Activated CD8-positive, alpha-beta T cell treated with anti-CD3 and anti-CD28 coated beads, Interleukin-2, amount 10 ng/mL, durations not matched to agents 7 days and 5 days (primary cell): ENCODE measurements around the gene KIAA1328. TPM values are rescaled to one million over a fixed set of nuclear protein-coding genes. Genes with fewer than 3 reads are reported as not detected.
"Not testable (repeated sequence)": the region's sequence is repeated elsewhere in the genome, so short reads cannot be mapped to it uniquely, and the experiment has no call there.

Source experiments
- ATAC-seq: fragments of 150-1000 bp; cut with Tn5 transposase; one replicate; pipeline ENCODE4 v1.10.0; 2021; ENCODE audit warnings: moderate library complexity
- CTCF ChIA-PET: fragments of 350-600 bp; sonication (Branson Sonifier 250); formaldehyde crosslinking; loops from one replicate; lab custom pipeline; 2021; ENCODE audit warnings: antibody characterized with exemption; lab: Charles Lee
- POLR2A ChIA-PET: fragments of 350-600 bp; sonication (Branson Sonifier 250); formaldehyde crosslinking; loops from one replicate; lab custom pipeline; 2021; ENCODE audit warnings: antibody characterized with exemption; lab: Charles Lee
- DNase-seq: peaks from one replicate; pipeline ENCODE4 v3.0.0-alpha.2; 2020
- H3K27ac Mint-ChIP-seq: one replicate; pipeline ENCODE4 v1.8.0; 2021; ENCODE audit warnings: mild to moderate bottlenecking, mixed read lengths
- H3K27me3 Mint-ChIP-seq: one replicate; pipeline ENCODE4 v1.8.0; 2021; ENCODE audit warnings: low read depth, mixed read lengths
- H3K36me3 Mint-ChIP-seq: one replicate; pipeline ENCODE4 v1.8.0; 2021; ENCODE audit warnings: low read depth, mixed read lengths
- H3K4me1 Mint-ChIP-seq: one replicate; pipeline ENCODE4 v1.8.0; 2021; ENCODE audit warnings: low read depth, mixed read lengths
- H3K4me3 Mint-ChIP-seq: one replicate; pipeline ENCODE4 v1.8.0; 2021; ENCODE audit warnings: mild to moderate bottlenecking, mixed read lengths
- H3K9me3 Mint-ChIP-seq: one replicate; pipeline ENCODE4 v1.8.0; 2022; ENCODE audit warnings: mixed read lengths; ENCODE audit not compliant: insufficient read depth
- total RNA-seq, 2 experiments: library from RNA; stranded (reverse); gene quantifications; one replicate each; pipeline ENCODE4 v1.2.3, GENCODE V29; 2021

Gene KIAA1328
- total RNA-seq, 2 experiments from 2014 or later, result 8.4 to 8.7 TPM

DNA sequence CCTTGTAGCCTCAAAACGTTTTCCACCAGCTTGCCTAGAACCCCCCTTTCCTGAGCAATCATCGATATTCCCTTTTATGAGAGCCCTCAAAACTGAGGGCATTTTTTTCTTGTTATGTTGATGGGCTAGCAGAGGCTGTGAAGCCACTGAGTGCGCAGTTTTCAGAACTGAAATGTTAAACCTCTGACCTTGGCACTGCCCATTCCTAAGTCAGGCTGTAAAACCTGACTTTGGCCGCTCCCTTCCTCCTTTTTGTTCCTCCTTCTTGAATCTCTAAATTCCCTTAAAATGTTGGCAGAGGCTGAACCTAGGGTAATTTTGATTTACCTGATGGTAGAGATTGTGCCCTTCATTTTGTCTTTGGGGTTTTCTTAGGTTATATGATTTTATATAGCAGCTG is 334.2 kb downstream of the KIAA1328 start:
- Mint-ChIP-seq H3K4me1 (no peaks in the 10 kb centered on the region), H3K36me3 (no peaks in the 10 kb centered on the region), H3K27me3 (no peaks in the 10 kb centered on the region), H3K9me3 (no peaks in the 10 kb centered on the region), H3K27ac (no peak overlapping the region), H3K4me3 (no peak overlapping the region)
- ChIA-PET CTCF (no interaction called here), POLR2A (no interaction called here)
- ATAC-seq, result no peak
- no peak for DNase-seq

DNA sequence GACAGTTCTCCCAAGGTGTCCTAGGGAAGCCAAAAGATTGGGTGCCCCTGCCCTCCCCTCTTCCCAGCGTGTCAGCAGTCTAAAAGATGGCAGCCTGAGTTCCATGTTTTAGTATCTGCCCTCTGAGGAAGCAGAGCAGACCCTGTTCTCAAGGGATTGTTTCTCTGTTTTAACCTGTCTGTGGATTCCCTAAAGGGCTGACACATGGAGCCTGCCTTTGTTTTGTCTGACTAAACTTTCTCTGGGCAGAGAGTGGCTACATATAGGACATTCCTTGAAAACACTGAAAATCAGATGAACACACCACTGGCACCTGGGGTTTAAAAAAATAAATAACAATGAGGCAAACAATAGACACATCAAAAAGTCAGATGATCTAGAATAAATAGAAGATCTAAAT is 337.6 kb downstream of the KIAA1328 start:
- Mint-ChIP-seq H3K4me1 (no peaks in the 10 kb centered on the region), H3K4me3 (no peak overlapping the region), H3K27ac (no peak overlapping the region), H3K27me3 (no peaks in the 10 kb centered on the region), H3K36me3 (no peaks in the 10 kb centered on the region), H3K9me3 (no peaks in the 10 kb centered on the region)
- no peak for DNase-seq
- no peak for ATAC-seq
- CTCF ChIA-PET, result no interaction called here
- POLR2A ChIA-PET, result no interaction called here

DNA sequence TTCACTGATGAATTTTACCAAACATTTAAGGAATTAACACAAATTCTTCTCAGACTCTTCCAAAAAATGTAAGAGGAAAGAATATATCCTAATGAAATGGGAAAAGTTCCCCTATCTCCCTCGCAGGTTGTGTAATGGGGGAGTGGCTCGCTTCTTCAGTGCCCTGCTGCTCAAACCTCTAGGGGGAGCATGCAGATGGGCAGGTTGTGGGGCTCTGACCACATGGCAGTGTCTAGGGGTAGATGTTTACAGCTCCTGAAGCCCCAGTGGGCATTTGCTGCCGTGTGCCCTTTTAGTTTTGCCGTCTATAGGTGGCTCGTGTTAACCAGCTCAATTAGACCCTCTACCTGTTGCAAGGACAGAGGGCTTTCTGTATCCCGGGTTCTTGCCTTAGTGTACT is 338.0 kb downstream of the KIAA1328 start:
- H3K27ac Mint-ChIP-seq, ATAC-seq, H3K4me1 Mint-ChIP-seq, H3K27me3 Mint-ChIP-seq, H3K36me3 Mint-ChIP-seq, H3K9me3 Mint-ChIP-seq, POLR2A ChIA-PET, DNase-seq, H3K4me3 Mint-ChIP-seq, CTCF ChIA-PET: not testable (repeated sequence)

DNA sequence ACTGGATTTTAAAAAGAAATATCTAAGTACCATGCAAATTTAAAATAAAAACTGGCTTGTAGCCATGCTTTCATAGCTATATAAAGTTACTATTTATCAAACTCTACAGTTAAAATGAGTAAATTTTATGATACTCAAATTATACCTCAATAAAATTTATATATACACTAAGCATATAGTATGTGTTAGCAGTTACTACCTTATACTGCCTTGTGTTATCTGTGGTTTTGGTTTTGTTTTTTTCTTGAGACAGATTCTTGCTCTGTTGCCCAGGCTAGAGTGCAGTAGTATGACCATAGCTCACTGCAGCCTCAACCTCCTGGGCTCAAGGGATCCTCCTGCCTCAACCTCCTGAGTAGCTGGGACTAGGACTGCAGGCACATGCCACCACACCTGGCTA is 342.1 kb downstream of the KIAA1328 start:
- DNase-seq (no peak), ATAC-seq (no peak)
- Mint-ChIP-seq H3K4me3 (no peak overlapping the region), H3K36me3 (no peaks in the 10 kb centered on the region), H3K27me3 (no peaks in the 10 kb centered on the region), H3K9me3 (no peaks in the 10 kb centered on the region), H3K27ac (no peak overlapping the region), H3K4me1 (no peaks in the 10 kb centered on the region)
- CTCF ChIA-PET, result no interaction called here
- POLR2A ChIA-PET, result no interaction called here

DNA sequence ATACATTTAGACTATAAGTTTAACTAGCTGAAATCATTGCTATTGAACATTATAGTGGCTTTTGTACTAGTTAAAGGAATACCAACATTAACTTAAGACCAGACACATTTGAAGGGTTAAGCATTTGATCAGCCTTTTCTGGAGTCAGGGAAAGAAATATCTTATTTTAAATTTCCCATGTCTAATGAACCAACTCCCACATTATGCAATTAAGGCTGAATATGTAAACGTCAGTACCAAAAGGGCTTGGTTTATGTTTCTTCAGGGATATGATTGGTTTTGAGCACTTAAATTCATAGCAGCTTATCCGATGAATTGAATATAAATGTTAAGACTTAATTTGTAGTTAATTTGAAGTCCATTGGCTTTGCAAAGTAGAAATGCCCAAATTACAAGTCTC is 344.5 kb downstream of the KIAA1328 start:
- Mint-ChIP-seq H3K27ac (no peak overlapping the region), H3K36me3 (no peaks in the 10 kb centered on the region), H3K9me3 (no peaks in the 10 kb centered on the region), H3K4me1 (no peaks in the 10 kb centered on the region), H3K27me3 (no peaks in the 10 kb centered on the region), H3K4me3 (no peak overlapping the region)
- ATAC-seq (no peak), DNase-seq (no peak)
- CTCF ChIA-PET, result no interaction called here
- POLR2A ChIA-PET, result no interaction called here

DNA sequence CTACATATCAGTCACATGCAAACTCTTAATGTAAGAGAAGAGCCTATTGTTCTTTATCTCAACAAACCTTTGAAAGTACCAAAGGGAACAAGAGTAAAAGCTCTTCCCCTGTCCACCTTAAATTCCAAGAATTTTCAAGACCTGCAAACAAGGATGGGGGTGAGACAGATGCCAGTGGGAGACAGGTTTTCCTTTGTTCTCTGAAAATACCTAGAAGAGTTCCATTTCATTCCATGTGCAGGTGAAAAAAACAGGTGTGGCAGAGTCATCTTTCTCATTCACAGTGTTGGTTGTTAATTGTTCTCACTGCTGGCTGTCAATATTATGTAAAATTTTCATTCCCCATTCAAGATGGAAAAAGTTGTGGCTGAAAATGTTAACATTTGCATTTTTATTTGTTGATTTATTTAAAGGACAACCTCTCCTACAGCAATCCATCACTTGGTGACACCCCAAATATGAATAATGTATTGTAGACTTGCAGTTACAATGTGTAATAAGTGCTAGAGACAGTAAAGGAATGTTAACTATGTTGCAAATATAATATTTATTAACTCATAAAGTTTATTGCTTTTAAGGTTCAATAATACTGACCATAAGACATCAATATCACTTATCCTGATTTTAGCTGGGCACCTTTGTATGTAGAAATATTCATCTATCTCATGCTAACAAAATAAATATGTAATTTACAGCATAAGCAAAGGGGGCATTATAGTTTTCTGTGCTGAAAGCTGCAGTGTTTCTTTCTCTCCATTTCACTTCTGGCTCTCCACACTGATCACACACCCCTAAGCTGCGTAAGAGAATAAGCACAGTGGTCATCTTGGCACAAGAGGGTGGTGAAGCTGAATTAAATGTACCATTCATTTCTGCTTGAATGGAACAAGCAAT is 347.0 kb downstream of the KIAA1328 start:
- POLR2A ChIA-PET, result no interaction called here
- DNase-seq (no peak), ATAC-seq (no peak)
- Mint-ChIP-seq H3K36me3 (no peaks in the 10 kb centered on the region), H3K4me3 (no peak overlapping the region), H3K4me1 (no peaks in the 10 kb centered on the region), H3K27ac (no peak overlapping the region), H3K27me3 (no peaks in the 10 kb centered on the region), H3K9me3 (no peaks in the 10 kb centered on the region)
- CTCF ChIA-PET, result no interaction called here

DNA sequence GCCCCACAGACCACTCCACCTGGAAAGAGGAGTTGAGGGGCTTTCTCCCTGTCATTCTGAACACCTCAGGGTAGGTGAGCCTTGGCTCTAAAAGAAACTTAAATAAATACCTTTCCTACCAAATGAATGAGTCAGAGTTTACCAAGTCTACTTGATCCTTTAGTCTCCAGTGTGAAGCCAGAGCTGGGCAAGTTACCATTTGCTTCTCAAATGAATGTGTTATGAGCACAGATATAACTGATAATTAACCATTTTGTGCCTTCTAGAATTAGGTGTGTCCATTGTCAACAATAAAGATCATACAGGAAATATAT is 347.7 kb downstream of the KIAA1328 start:
- Mint-ChIP-seq H3K27ac (no peak overlapping the region), H3K4me3 (no peak overlapping the region), H3K9me3 (no peaks in the 10 kb centered on the region), H3K27me3 (no peaks in the 10 kb centered on the region), H3K36me3 (no peaks in the 10 kb centered on the region), H3K4me1 (no peaks in the 10 kb centered on the region)
- ChIA-PET CTCF (no interaction called here), POLR2A (no interaction called here)
- ATAC-seq, result no peak
- DNase-seq, result no peak

DNA sequence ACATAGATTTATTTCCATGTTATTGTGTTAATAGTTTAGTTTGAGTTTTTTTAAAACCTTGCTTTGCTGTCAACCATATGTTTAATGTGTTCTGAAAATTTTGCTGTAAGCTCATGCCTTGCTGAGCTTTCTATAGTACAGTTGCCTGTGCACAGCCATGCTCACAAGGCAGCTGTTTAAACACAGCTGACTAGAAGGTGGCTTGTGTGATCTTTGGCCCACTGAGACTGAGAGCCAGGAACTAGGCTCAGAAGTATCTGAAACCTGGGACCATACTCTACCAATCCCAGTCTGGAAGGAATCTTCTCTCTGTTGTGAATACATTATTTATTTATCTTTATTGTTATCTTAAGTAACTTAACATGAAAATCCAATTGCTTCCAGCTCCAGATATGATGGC is 350.5 kb downstream of the KIAA1328 start:
- DNase-seq (no peak), ATAC-seq (no peak)
- H3K36me3 Mint-ChIP-seq, result no peaks in the 10 kb centered on the region
- CTCF ChIA-PET, result no interaction called here
- no peaks in the 10 kb centered on the region for H3K27me3 Mint-ChIP-seq
- H3K4me1 Mint-ChIP-seq, result no peaks in the 10 kb centered on the region
- POLR2A ChIA-PET, result no interaction called here
- H3K27ac Mint-ChIP-seq, result no peak overlapping the region
- H3K9me3 Mint-ChIP-seq, result no peaks in the 10 kb centered on the region
- no peak overlapping the region for H3K4me3 Mint-ChIP-seq

DNA sequence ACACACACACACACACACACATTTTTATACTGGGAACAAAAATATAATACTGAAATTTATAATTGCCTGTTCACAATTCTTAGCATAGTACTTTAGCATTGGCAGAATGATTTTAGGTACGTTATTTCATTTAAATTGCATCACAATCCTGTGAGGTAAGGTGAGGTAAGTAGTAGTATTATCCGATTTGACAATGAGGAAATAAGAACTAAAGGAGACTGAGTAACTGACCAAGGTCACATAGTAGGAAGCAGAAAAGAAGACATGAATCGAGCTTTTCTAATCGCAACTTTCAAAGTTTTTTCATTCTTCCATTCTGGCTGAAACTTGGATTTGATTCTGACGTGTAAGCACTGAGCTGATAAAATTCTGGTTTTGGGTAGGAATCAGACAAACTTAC is 351.2 kb downstream of the KIAA1328 start:
- H3K4me1 Mint-ChIP-seq, result no peaks in the 10 kb centered on the region
- H3K4me3 Mint-ChIP-seq, result no peak overlapping the region
- H3K9me3 Mint-ChIP-seq, result no peaks in the 10 kb centered on the region
- no peaks in the 10 kb centered on the region for H3K36me3 Mint-ChIP-seq
- no peak overlapping the region for H3K27ac Mint-ChIP-seq
- CTCF ChIA-PET, result no interaction called here
- H3K27me3 Mint-ChIP-seq, result no peaks in the 10 kb centered on the region
- ATAC-seq (no peak), DNase-seq (no peak)
- POLR2A ChIA-PET, result no interaction called here

DNA sequence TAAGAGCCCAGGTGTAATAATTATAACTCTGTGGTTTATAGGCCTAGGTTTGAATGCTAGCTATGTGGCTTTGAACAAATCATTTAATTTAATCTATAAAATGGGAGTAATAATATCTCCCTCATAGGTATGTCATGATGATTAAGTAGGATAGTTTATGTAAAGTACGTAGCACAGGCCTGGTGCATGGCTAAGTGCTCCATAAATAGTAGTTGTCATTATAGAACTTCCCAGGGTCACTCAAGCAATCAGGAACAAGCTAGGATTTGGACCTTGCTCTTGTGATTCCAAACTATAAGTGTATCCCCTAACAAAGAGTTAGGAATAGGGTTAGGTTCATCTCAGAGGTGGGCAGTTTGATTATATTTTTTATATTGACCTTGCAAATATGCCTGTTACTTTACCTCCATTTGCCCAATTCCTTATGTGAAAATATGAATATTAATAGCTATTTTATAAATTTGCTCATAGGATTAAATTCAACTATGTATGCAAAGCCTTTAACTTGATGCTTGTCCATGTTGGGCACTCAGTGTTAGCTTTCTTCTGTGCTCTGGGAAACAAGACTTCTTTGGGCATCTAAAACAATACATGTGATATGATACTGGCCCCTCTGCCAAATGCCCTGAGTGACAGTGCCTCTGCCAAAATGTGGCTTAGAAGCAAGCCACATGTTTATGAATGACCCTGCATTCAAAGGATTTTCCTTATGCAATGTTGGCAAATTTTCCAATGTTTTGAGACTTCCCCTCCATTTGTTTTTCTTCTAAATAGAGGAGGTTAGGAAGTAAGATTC is 353.6 kb downstream of the KIAA1328 start:
- Mint-ChIP-seq H3K27ac (no peak overlapping the region), H3K36me3 (no peaks in the 10 kb centered on the region), H3K4me3 (no peak overlapping the region), H3K9me3 (no peaks in the 10 kb centered on the region), H3K4me1 (no peaks in the 10 kb centered on the region), H3K27me3 (no peaks in the 10 kb centered on the region)
- DNase-seq, result no peak
- POLR2A ChIA-PET, result no interaction called here
- no peak for ATAC-seq
- CTCF ChIA-PET, result no interaction called here

DNA sequence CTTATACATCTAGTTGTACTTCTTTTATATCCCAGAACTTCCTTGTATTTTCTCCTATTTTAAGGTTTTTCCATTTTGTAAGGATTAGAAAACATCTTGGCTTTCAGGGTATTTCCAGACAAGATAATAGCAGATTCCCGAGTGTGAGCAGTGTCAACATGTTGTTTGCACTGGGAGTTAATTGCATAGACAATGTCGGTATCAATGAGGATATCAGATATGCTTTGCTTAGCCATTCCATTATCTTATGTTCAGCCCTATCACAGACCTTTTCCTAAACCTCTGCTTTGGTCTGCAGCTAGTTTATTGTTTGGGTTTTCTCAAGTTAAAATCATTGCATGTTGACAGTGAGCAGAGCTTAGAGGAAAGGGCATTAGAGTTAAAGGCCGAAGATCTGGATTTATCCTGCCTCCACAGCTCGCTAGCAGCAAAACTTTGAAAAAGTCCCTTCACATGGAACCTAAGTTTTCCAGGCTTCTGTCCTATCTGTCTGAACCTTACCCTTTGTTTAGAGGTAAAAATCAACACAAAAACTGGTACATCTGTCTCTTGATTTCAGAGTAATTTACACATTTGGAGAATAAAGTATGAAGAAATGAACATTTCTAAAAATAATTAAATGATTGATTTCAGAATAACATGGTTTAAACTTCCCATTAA is 355.4 kb downstream of the KIAA1328 start:
- no peaks in the 10 kb centered on the region for H3K9me3 Mint-ChIP-seq
- no peaks in the 10 kb centered on the region for H3K4me1 Mint-ChIP-seq
- DNase-seq (no peak), ATAC-seq (no peak)
- no peaks in the 10 kb centered on the region for H3K36me3 Mint-ChIP-seq
- H3K4me3 Mint-ChIP-seq, result no peak overlapping the region
- H3K27ac Mint-ChIP-seq, result no peak overlapping the region
- ChIA-PET POLR2A (no interaction called here), CTCF (no interaction called here)
- no peaks in the 10 kb centered on the region for H3K27me3 Mint-ChIP-seq
